HG03139 (cell line): ENCODE results near the gene SCFD2.

Source experiments
- ATAC-seq: cut with Tn5 transposase; IDR thresholded peaks from one replicate; pipeline ENCODE4 v1.9.1; 2021; ENCODE audit not compliant: unreplicated experiment

Gene SCFD2

GRCh38 chr4:53118676-53119075 lies 247.2 kb downstream of the SCFD2 start:
- ATAC-seq: no peak

- no peak for ATAC-seq
Observed at GRCh38 chr4:53116954-53117353, 248.9 kb downstream of the SCFD2 start.

GRCh38 chr4:53113431-53114225 lies 252.2 kb downstream of the SCFD2 start:
- no peak for ATAC-seq

GRCh38 chr4:53105313-53105712 lies 260.5 kb downstream of the SCFD2 start:
- ATAC-seq: no peak

- ATAC-seq: no peak
Observed at GRCh38 chr4:53103481-53103880, 262.4 kb downstream of the SCFD2 start.

- no peak for ATAC-seq
Observed at GRCh38 chr4:53101191-53101581, 264.7 kb downstream of the SCFD2 start.

- no peak for ATAC-seq
Observed at GRCh38 chr4:53100501-53101190, 265.2 kb downstream of the SCFD2 start.

GRCh38 chr4:53098681-53099121 lies 267.2 kb downstream of the SCFD2 start:
- ATAC-seq: no peak

GRCh38 chr4:53094040-53094439 lies 271.8 kb downstream of the SCFD2 start:
- ATAC-seq: no peak

- no peak for ATAC-seq
Observed at GRCh38 chr4:53089936-53090729, 275.7 kb downstream of the SCFD2 start.

- ATAC-seq: no peak
Observed at GRCh38 chr4:53088152-53088551, 277.7 kb downstream of the SCFD2 start.

GRCh38 chr4:53076374-53076958 lies 289.4 kb downstream of the SCFD2 start:
- ATAC-seq: no peak

GRCh38 chr4:53075162-53075785 lies 290.6 kb downstream of the SCFD2 start:
- ATAC-seq: no peak

GRCh38 chr4:53068755-53069330 lies 297.0 kb downstream of the SCFD2 start:
- no peak for ATAC-seq

- no peak for ATAC-seq
Observed at GRCh38 chr4:53067125-53067802, 298.6 kb downstream of the SCFD2 start.

GRCh38 chr4:53066155-53066554 lies 299.7 kb downstream of the SCFD2 start:
- ATAC-seq: no peak

- no peak for ATAC-seq
Observed at GRCh38 chr4:53064609-53065008, 301.3 kb downstream of the SCFD2 start.

GRCh38 chr4:53061091-53061850 lies 304.6 kb downstream of the SCFD2 start:
- ATAC-seq: no peak

GRCh38 chr4:53060278-53060677 lies 305.6 kb downstream of the SCFD2 start:
- ATAC-seq: no peak
